ENCODE measurements around the gene SMIM35.
"Not testable (repeated sequence)": the region's sequence is repeated elsewhere in the genome, so short reads cannot be mapped to it uniquely, and the experiment has no call there.

Gene SMIM35

DNA sequence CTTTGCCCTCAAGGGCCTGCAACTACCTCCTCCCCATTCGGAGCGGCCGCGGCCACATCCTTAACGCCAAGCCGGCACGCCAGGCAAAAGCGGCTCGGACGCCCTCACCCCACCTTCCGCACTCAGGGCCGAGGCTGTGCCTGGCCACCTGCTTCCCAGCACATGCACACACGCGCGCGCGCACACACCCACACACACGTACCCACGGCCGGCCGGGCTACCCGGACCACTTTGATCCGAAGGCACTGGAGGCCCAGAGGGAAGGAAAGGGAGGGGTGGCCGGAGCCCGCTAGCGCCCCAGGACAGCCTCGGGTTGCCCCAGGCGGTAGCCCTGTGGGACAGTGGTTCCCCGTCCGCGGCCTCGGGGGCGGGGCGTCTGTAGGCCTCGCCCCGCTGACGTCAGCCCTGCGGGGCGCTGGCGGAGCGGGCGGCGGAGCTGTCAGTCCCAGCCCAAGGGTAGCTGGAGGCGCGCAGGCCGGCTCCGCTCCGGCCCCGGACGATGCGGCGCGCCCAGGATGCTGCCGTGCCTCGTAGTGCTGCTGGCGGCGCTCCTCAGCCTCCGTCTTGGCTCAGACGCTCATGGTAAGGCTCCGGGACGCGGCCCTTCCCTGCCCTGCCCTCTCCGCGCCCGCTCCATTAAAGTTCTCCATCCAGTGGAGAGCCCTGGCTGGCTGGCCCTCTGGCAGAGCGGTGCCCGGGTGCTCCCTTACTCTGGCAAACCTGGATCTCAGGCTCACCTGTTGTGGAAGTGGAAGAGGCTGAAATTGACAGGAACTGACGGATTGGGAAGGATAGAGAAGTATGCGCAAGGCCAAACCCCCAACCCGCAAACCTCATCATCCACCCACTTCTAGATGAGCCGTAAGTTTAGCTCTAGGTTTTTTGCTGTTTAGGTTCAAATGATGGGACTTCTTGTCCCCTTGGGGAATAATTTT, 100.5 kb downstream of the SMIM35 start, which contains the start of gene IL10RA:
Gene IL10RA, plus strand, starts transcription at position 442 of the 935 bp plus-strand sequence. Its CDS starts 74 bp downstream, at position 516.
- DNase-seq (ENCODE audit: low read depth in 2 of 2) = peak; percentile 57 to 71

DNA sequence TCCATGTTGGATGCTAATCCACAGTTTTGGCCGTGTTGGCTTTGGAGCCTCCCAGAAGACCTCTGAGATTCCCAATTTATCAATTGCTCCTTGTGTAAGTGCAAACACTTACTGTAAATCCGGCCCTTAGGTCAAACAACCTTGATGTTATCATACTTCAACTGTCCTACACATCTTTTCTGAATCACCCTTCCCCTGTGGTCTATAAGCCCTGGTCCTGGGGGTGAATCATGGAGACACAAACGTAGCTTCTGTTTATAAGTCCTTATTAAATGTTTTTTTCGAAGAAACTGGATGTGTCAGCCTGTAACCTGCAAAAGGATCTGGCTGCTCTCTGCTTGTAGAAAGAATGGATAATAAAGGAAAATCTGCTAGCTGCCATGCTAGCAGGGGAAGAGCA, 102.3 kb downstream of the SMIM35 start:
- no peak for DNase-seq (ENCODE audit: low read depth in 2 of 2)

DNA sequence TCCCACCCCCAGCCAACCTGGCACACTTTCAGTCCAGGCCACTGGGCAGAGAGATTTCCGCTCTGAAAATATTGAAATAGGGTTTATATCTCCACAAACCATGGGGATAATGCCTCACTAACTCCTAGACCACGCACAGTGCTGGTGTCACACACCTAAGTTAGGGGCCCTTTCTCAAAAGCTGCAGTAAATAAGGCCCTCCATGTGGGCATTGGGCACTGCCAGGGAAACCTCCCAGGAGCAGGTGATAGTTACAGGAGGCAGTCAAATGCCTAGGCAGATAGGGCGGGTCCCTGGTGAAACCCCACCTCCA, 103.6 kb downstream of the SMIM35 start:
- DNase-seq (ENCODE audit: low read depth in 2 of 2) = no peak

DNA sequence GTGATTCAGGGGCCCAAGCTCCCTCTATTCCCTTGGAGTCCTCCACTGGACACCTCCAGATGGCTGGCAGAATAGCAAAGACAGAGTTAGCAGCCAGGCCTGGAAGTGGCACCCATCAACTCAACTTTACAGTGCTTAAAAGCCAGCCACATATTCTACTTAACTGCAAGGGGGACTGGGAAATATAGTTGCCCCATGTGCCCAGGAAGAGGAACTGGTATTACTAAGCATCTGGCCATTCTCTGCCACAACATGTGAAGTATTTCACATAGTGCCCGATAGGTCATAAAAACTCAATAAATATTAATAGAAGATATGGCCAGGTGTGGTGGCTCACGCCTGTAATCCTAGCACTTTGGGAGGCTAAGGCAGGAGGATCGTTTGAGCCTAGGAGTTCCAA, 106.0 kb downstream of the SMIM35 start:
- DNase-seq (ENCODE audit: low read depth in 2 of 2) = no peak

DNA sequence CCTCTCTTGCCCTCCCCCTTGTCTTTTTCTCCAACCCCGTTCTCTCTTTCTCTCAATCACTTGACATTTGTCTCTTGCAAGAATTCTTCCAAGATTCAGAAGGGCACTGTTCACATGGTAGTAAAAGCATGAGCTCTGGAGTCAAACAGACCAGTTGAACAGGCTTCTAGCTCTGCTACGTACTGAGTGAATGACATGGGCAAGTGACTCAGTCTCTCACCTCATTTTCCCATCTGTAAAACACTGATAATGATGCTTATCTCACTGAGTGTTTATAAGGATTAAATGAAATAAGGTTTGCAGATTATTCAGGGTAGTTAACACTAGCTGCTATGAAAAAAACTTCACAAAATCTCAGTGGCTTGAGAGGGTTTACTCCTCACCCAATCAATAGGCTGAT, 106.5 kb downstream of the SMIM35 start:
- DNase-seq (ENCODE audit: low read depth in 2 of 2) = no peak

DNA sequence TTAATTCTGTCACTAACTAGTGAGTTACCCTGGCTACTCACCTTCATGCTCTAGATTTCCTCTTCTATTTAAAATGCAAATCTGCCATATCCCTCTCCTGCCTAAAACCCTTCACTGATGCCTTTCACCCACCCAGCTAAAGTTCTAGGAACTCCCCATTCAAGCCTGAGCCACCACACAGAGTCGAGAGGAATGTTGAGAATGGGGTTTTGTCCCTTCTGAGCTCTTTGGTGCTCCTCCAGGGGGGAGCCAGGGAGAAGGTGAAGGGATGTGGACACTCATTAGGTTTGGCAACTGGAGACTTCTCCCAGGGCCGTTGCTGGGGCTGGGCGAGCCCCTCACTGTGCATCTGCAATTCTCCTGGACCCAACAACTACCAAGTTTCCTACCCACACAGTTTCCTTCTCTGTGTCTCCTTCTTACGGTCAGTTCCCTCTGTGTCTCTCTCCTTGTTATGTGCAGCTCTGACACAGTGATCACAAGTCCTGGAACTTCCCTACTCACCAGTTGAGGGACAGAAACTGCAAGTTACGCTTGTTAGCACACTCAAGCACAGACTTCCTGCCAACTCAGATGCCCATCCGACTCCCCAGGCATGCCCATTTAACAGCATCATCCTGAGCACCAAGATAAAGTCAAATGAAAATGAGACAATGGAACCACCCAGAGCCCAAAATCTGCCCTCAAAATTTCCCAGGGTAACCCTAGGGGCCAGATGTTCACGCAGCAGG, 107.1 kb downstream of the SMIM35 start:
- DNase-seq (ENCODE audit: low read depth in 2 of 2) = no peak

- no peak for DNase-seq (ENCODE audit: low read depth in 2 of 2)
These were observed 107.8 kb downstream of the SMIM35 start for GRCh38 chr11:117978991-117979390.

GRCh38 chr11:117978291-117978910, 108.4 kb downstream of the SMIM35 start:
- DNase-seq (ENCODE audit: low read depth in 2 of 2) = not testable (repeated sequence)

GRCh38 chr11:117977612-117978264, 109.0 kb downstream of the SMIM35 start:
- DNase-seq (ENCODE audit: low read depth in 2 of 2) = not testable (repeated sequence)

DNA sequence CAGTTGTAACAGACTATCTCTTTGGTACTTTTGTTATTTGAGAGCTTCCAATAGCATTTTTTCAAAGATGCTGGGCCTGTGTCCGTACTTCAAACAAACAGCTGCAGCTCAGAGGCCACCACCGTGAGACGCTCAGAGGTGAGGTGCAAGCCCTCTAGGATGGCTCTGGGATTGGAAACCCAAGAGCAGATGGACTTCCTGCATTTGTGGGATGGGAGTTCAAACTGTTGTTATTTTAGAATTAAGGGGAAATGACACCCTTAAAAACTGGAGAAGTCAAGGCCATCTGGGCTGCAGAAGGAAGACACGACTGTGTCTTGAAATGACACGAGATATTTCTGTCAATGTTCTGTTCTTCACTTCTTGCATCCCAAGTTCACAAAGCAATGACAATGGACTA, 109.7 kb downstream of the SMIM35 start:
- DNase-seq (ENCODE audit: low read depth in 2 of 2) = no peak

- DNase-seq (ENCODE audit: low read depth in 2 of 2) = no peak
These were observed 110.3 kb downstream of the SMIM35 start for GRCh38 chr11:117976445-117976844.

DNA sequence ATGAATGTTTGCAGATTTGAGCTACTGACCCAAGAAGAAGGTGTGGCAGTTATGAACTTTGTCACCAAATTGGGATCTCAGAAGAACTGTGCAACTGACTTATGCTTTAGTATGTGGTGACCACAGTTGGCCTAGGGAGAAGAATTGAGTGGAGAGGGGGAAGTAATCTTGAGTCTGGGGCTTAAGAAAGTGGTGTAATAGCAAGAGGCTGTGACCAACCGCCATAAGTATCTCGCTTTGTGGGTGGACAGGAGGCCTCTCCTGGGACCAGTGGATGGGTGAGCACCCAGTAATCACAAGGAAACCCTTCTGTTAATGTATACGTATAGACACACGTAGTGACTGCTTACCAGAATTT, 113.3 kb downstream of the SMIM35 start:
- DNase-seq (ENCODE audit: low read depth in 2 of 2) = no peak

DNA sequence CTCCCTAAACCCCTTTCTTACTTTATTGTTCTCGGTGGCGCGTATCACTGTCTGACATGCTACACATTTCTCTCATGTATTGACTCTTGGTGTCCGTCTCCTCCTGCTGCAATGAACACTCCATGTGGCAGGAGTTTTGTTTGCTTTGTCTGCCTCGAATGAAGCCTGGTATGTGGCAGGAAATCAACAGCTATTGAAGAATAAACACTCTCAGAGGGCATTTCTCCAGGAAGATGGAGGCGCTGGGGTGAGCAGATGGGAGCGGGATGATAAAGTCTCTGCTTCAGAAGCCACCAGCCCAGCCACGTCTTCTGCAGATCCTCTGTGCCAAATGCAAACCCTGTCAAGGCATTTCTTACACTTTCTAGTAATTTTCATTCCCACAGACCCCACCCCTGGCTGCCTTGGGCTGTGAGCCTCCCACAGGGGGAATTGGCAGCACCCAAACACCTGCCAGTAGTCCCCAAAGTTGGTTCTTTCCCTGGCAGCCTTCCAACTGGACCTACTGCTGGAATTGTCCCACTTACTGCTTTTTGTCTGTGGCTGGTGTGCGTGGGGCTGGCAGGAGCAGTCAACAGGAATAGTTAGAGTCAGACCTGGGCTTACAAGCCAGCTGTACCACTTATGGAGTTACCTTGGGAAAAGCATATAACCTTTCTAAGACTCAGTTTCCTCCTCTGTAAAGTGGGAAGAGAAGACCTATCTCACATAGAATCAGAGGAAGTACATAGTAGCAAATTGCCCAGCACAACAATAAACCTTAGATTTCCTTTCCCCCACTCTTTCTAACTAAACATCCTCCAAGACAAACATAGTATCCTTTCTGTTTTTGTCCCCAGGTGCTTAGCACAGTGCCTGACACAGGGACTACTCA, 113.9 kb downstream of the SMIM35 start:
- no peak for DNase-seq (ENCODE audit: low read depth in 2 of 2)

DNA sequence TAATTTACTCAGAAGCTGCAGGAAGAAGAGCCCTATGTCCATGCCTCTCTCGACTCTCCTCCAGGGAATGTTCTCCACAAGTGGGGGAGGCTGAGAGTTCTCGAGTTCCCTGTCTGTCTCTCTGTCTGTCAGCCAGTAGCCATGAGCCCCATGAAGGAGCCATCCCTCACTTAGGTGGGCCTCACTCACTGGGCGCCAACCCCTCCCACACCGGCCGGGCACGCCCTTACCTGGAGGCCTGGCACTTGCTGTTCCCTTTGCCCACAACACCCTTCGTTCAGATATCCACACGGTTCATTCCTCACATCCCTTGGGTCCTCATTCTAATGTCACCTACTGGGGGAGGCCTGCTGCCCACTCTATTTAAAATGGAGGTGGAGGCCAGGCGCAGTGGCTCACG, 114.7 kb downstream of the SMIM35 start:
- no peak for DNase-seq (ENCODE audit: low read depth in 2 of 2)

DNA sequence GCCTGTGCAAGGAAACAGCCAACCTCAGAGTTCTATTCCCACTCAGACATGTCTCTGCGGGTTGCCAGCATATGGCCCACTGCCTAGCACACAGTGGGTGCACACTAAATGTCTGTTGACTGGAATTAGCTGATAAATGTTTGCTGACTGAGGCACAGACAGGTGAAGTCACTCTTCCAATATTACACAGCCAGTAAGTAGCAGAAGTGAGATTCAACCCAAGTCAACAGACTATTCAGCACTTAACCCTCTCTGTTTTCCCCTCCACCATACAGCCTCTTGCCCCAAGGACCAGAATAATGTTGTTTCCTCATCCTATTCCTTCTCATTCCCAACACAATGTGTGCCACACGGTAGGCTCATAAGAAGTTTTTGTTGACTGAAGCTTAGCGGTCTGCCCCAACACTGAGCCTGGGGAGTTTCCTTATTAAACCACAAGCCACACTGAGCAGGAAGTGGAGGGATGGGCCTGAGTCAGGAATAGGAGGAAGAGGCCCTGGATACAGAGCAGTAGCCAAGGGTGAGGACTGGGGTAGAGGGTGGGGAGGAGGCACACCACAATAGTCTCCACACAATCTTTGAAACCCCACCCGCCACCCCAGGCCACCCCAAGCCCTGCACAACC, 116.3 kb downstream of the SMIM35 start:
- DNase-seq (ENCODE audit: low read depth in 2 of 2) = no peak

DNA sequence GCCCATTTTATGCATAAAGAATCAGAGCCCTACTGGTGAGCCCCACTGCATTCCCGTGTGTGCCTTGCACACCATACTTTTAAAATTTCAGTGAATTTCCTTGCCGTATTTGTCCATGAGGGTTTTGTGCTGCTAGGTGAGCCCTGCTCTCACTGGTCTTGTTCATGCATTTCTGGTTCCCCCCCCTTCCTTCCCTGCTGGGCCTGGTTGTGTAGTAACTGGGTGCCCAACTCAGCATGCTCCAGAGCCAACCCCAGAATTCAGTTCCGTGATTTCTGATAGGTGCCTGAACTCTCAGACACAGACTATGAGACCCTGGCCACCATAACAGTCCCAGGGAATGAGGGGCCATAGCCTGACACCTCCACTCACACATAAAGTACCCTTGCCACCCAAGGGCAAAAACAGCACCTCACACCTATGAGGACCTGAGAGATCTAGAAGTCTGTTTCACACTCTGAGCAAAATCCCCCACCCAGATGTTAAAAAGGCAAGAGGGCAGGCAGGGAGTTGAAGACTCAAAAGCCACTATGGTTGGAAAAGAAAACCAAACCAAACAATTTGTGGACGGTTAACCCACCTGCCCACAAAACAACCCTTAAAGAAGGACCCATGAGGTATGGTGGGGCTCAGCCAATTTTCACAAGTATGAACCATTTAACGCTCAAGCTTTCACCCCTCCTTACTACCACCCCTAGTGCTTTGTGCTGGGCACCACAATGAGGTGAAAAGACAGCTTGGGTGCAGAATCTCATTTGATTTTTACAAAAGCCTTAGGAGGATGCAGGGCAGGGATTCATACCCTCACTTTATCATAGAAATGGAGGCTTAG, 117.4 kb downstream of the SMIM35 start:
- no peak for DNase-seq (ENCODE audit: low read depth in 2 of 2)

GRCh38 chr11:117966908-117967307, 119.9 kb downstream of the SMIM35 start:
- DNase-seq (ENCODE audit: low read depth in 2 of 2) = no peak

DNA sequence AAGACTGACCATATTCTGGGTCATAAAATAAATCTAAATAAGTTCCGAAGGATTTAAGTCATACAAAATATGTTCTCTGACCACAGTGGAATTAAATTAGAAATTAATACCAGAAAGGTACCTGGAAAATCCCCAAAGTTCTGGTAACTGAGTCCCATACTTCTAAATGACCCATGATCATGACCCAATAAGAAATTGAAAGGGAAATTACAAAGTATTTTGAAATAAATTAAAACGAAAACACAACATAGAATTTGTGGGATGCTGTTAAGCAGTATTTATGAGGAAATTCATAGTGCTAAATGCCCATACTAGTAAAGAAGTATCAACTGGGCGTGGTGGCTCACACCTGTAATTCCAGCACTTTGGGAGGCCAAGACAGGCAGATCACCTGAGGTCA, 123.9 kb downstream of the SMIM35 start:
- DNase-seq (ENCODE audit: low read depth in 2 of 2) = no peak

DNA sequence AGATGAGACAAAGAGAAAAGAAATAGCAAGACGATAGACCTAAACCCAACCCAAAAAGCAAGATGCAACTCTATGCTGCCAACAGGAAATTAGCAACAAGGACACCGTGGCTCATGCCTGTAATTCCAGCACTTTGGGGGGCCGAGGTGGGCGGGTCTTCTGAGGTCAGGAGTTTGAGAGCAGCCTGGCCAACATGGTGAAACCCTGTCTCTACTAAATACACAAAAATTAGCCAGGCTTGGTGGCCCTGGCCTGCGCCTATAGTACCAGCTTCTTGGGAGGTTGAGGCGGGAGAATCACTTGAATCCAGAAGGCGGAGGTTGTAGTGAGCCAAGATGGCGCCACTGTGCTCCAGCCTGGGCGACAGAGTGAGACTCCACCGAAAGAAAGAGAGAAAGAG, 124.9 kb downstream of the SMIM35 start:
- no peak for DNase-seq (ENCODE audit: low read depth in 2 of 2)

DNA sequence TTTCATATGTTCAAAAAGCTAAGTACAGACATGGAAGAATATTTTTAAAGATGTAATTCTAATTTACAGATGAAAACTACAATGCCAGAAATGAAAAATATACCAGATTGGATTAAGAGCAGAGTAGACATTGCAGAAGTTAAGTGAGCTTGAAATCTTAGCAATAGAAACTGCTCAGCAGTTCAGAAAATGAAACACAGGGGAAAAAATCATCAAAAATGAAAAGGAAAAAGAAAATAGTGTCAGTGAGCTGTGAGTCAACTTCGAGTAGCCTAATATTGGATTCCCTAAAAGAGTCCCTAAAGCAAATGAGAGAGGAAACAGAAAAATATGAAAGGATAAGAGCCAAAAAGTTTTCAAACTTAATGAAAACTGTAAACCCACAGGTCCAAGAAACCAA, 126.4 kb downstream of the SMIM35 start:
- DNase-seq (ENCODE audit: low read depth in 2 of 2) = no peak
